Naive thymus-derived CD4-positive, alpha-beta T cell (primary cell): ENCODE data around the gene FHL1. TPM values are rescaled to one million over a fixed set of nuclear protein-coding genes. Genes with fewer than 3 reads are reported as not detected.
A peak's percentile ranks its signal among the peaks of the same experiment; 100 is the strongest.
"Not testable (repeated sequence)": the region's sequence is repeated elsewhere in the genome, so short reads cannot be mapped to it uniquely, and the experiment has no call there.

Experiments used
- ATAC-seq: fragments of 150-1000 bp; cut with Tn5 transposase; 2 replicates; pipeline ENCODE4 v1.10.0; 2021; ENCODE audit warnings: mild to moderate bottlenecking, moderate library complexity
- CTCF ChIA-PET: fragments of 350-600 bp; sonication (Branson Sonifier 250); formaldehyde crosslinking; loops from one replicate; lab custom pipeline; 2021; ENCODE audit warnings: antibody characterized with exemption; lab: Charles Lee
- POLR2A ChIA-PET: fragments of 350-600 bp; sonication (Branson Sonifier 250); formaldehyde crosslinking; loops from one replicate; lab custom pipeline; 2021; ENCODE audit warnings: antibody characterized with exemption, inconsistent platforms; lab: Charles Lee
- DNase-seq, 9 donors: peaks; one replicate each; pipeline versions ENCODE4 v3.0.0 to v3.0.0-alpha.2; 2020 to 2022; ENCODE audit warnings: mixed read lengths in 1 of 9
- H3K27ac ChIP-seq: one replicate; pipeline ENCODE4 v1.7.0; 2013; ENCODE audit warnings: mild to moderate bottlenecking, low read depth, low read length, moderate library complexity
- H3K27me3 ChIP-seq, 2 donors: one replicate each; pipeline ENCODE4 v1.7.0; 2013; ENCODE audit warnings: low read length in 2 of 2, mild to moderate bottlenecking in 2 of 2, moderate library complexity in 2 of 2; ENCODE audit not compliant: control insufficient read depth in 2 of 2, insufficient read depth in 2 of 2
- H3K36me3 ChIP-seq, 3 experiments: 1 replicate in 2 of 3; 2 replicates in 1 of 3; pipeline ENCODE4 v1.7.0; 2013; ENCODE audit warnings: low read length in 3 of 3, mild to moderate bottlenecking in 3 of 3, moderate library complexity in 1 of 3; ENCODE audit not compliant: insufficient read depth in 3 of 3, control insufficient read depth in 2 of 3
- H3K4me1 ChIP-seq, 2 donors: one replicate each; pipeline ENCODE4 v1.7.0; 2013; ENCODE audit warnings: low read length in 2 of 2, mild to moderate bottlenecking in 2 of 2, moderate library complexity in 1 of 2; ENCODE audit not compliant: control insufficient read depth in 2 of 2, insufficient read depth in 2 of 2
- H3K4me3 ChIP-seq: 2 replicates; pipeline ENCODE4 v1.7.0; 2013; ENCODE audit warnings: mild to moderate bottlenecking, low read length
- H3K9me3 ChIP-seq, 3 experiments: 1 replicate in 2 of 3; 2 replicates in 1 of 3; pipeline ENCODE4 v1.7.0; 2013; ENCODE audit warnings: low read length in 3 of 3; ENCODE audit not compliant: control insufficient read depth in 2 of 3
- H3K27ac Mint-ChIP-seq, 9 donors: one replicate each; pipeline ENCODE4 v1.8.0; 2020 to 2022; ENCODE audit warnings: mixed read lengths in 9 of 9, mild to moderate bottlenecking in 8 of 9, moderate library complexity in 5 of 9, inconsistent platforms in 2 of 9
- H3K27me3 Mint-ChIP-seq, 5 donors: one replicate each; pipeline ENCODE4 v1.8.0; 2021 to 2022; ENCODE audit warnings: mixed read lengths in 5 of 5, mild to moderate bottlenecking in 1 of 5
- H3K36me3 Mint-ChIP-seq, 5 donors: one replicate each; pipeline ENCODE4 v1.8.0; 2020 to 2022; ENCODE audit warnings: mixed read lengths in 5 of 5, mild to moderate bottlenecking in 3 of 5, inconsistent platforms in 1 of 5
- H3K4me1 Mint-ChIP-seq, 7 donors: one replicate each; pipeline ENCODE4 v1.8.0; 2020 to 2022; ENCODE audit warnings: mixed read lengths in 7 of 7, mild to moderate bottlenecking in 3 of 7, inconsistent platforms in 1 of 7
- H3K4me3 Mint-ChIP-seq, 10 donors: one replicate each; pipeline ENCODE4 v1.8.0; 2020 to 2022; ENCODE audit warnings: mild to moderate bottlenecking in 10 of 10, mixed read lengths in 10 of 10, moderate library complexity in 6 of 10, inconsistent platforms in 2 of 10
- H3K9me3 Mint-ChIP-seq, 11 donors: one replicate each; pipeline ENCODE4 v1.8.0; 2020 to 2022; ENCODE audit warnings: mixed read lengths in 11 of 11, mild to moderate bottlenecking in 4 of 11, inconsistent platforms in 1 of 11, moderate library complexity in 1 of 11
- intact Hi-C, 2 donors: fragments of 100-400 bp; cut with micrococcal nuclease; formaldehyde crosslinking; loops; one replicate each; pipeline ENCODE4 v1.15.1; 2023
- polyA plus RNA-seq, 2 donors: library from polyadenylated mRNA; unstranded; fragments of 300-500 nt; fragmentation: Illumina TruSeq; gene quantifications; one replicate each; pipeline ENCODE4 v1.2.3, GENCODE V29; 2021
- total RNA-seq, 6 experiments: library from RNA in 5 of 6; stranded (reverse) in 5 of 6; gene quantifications; 1 replicate in 5 of 6; 2 replicates in 1 of 6; pipeline ENCODE4 v1.2.3 and lab custom pipeline; 2021 to 2026

FHL1 gene
- total and polyA plus RNA-seq, 7 experiments from 2014 or later, result 14.9 to 40.0 (median 25.3) TPM

GRCh38 chrX:136237074-136237473 is 89.7 kb downstream of the FHL1 start:
- CTCF ChIA-PET, result no interaction called here
- no peaks in the 10 kb centered on the region for H3K9me3 ChIP-seq
- Mint-ChIP-seq H3K4me1 (peaks cover 0 to 3% (median 0%) of the 10 kb centered on the region in 7 donors), H3K36me3 (peaks cover 0 to 27% (median 11%) of the 10 kb centered on the region in 5 donors), H3K9me3 (no peaks in the 10 kb centered on the region), H3K27me3 (no peaks in the 10 kb centered on the region), H3K4me3 (no peak overlapping the region), H3K27ac (no peak overlapping the region)
- DNase-seq (no peak), ATAC-seq (no peak)
- peaks cover 0 to 4% (median 0%) of the 10 kb centered on the region in 3 experiments for H3K36me3 ChIP-seq
- intact Hi-C loops, result no loop called here
- no peak overlapping the region for H3K27ac ChIP-seq
- H3K4me1 ChIP-seq, result no peaks in the 10 kb centered on the region
- no peaks in the 10 kb centered on the region for H3K27me3 ChIP-seq
- H3K4me3 ChIP-seq, result no peak overlapping the region
- POLR2A ChIA-PET, result no interaction called here

- H3K9me3 Mint-ChIP-seq, H3K4me3 Mint-ChIP-seq, H3K4me1 Mint-ChIP-seq, H3K4me3 ChIP-seq, H3K27me3 ChIP-seq, ATAC-seq, H3K36me3 ChIP-seq, DNase-seq, H3K27ac Mint-ChIP-seq, H3K27me3 Mint-ChIP-seq, H3K9me3 ChIP-seq, CTCF ChIA-PET, H3K27ac ChIP-seq, H3K4me1 ChIP-seq, intact Hi-C loops: not testable (repeated sequence)
- POLR2A ChIA-PET, result interaction anchor here (0.7 kb wide), 1 partner anchor 260 kb away, joined by 5 read pairs; no protein-coding TSS in a partner anchor
- peaks cover 3 to 34% (median 14%) of the 10 kb centered on the region in 5 donors for H3K36me3 Mint-ChIP-seq
These were observed 90.5 kb downstream of the FHL1 start for GRCh38 chrX:136237849-136238248.

GRCh38 chrX:136246201-136246600 is 98.9 kb downstream of the FHL1 start:
- no peak overlapping the region for H3K27ac Mint-ChIP-seq
- Histone ChIP-seq H3K27me3 (no peaks in the 10 kb centered on the region), H3K27ac (no peak overlapping the region), H3K4me1 (no peaks in the 10 kb centered on the region), H3K36me3 (peaks cover 0 to 7% (median 4%) of the 10 kb centered on the region in 3 experiments), H3K4me3 (no peak overlapping the region), H3K9me3 (no peaks in the 10 kb centered on the region)
- peaks cover 0 to 11% (median 4%) of the 10 kb centered on the region in 7 donors for H3K4me1 Mint-ChIP-seq
- POLR2A ChIA-PET, result no interaction called here
- ATAC-seq, result no peak
- no peak for DNase-seq
- no peaks in the 10 kb centered on the region for H3K27me3 Mint-ChIP-seq
- H3K36me3 Mint-ChIP-seq, result peaks cover 6 to 19% (median 11%) of the 10 kb centered on the region in 5 donors
- CTCF ChIA-PET, result interaction anchor here (0.6 kb wide), 2 partner anchors 212 to 771 kb away, joined by 4 to 5 read pairs; no protein-coding TSS in a partner anchor
- no peaks in the 10 kb centered on the region for H3K9me3 Mint-ChIP-seq
- intact Hi-C loops, result no loop called here
- no peak overlapping the region for H3K4me3 Mint-ChIP-seq

GRCh38 chrX:136250191-136251040 is 103.1 kb downstream of the FHL1 start:
- Histone ChIP-seq H3K4me3 (peak overlapping the region; percentile 58), H3K27ac (peak overlapping the region; percentile 67), H3K4me1 (no peaks in the 10 kb centered on the region), H3K9me3 (no peaks in the 10 kb centered on the region), H3K27me3 (no peaks in the 10 kb centered on the region), H3K36me3 (no peaks in the 10 kb centered on the region)
- Mint-ChIP-seq H3K9me3 (peaks cover 0 to 2% (median 0%) of the 10 kb centered on the region in 11 donors), H3K4me1 (peaks cover 0 to 15% (median 8%) of the 10 kb centered on the region in 7 donors), H3K27ac (peak overlapping the region in 7 of 9 donors; percentile 25 to 89 (median 74)), H3K27me3 (no peaks in the 10 kb centered on the region), H3K4me3 (peak overlapping the region; percentile 73 to 89 (median 84)), H3K36me3 (peaks cover 0 to 2% (median 0%) of the 10 kb centered on the region in 5 donors)
- intact Hi-C loops, result loop anchor here (1.0 to 5.0 kb wide), 9 partner anchors 18 to 730 kb away; partner anchors contain the start of genes HTATSF1 (in 1 of the 2), INTS6L (in 1 of the 2) and MMGT1 (in 1 of the 2)
- peak in 8 of 9 donors; percentile 2 to 67 (median 9) for DNase-seq
- ChIA-PET POLR2A (no interaction called here), CTCF (no interaction called here)
- peak; percentile 24 for ATAC-seq

GRCh38 chrX:136251041-136251991 is 104.0 kb downstream of the FHL1 start, which contains the start of gene MAP7D3:
Gene MAP7D3 (minus strand): TSS chrX:136251400. CDS start chrX:136251358, 42 bp downstream.
- H3K27me3 Mint-ChIP-seq, result no peaks in the 10 kb centered on the region
- no peaks in the 10 kb centered on the region for H3K36me3 ChIP-seq
- ATAC-seq, result peak; percentile 96
- H3K27ac ChIP-seq, result peak within 1 kb of the TSS; percentile 67
- peaks cover 0 to 2% (median 0%) of the 10 kb centered on the region in 11 donors for H3K9me3 Mint-ChIP-seq
- H3K4me3 Mint-ChIP-seq, result peak within 1 kb of the TSS; percentile 84 to 98 (median 91)
- H3K36me3 Mint-ChIP-seq, result peaks cover 0 to 2% (median 0%) of the 10 kb centered on the region in 5 donors
- ChIA-PET CTCF (no interaction called here), POLR2A (no interaction called here)
- peak within 1 kb of the TSS; percentile 82 to 97 (median 89) for H3K27ac Mint-ChIP-seq
- H3K27me3 ChIP-seq, result no peaks in the 10 kb centered on the region
- H3K4me1 ChIP-seq, result no peaks in the 10 kb centered on the region
- no peaks in the 10 kb centered on the region for H3K9me3 ChIP-seq
- peak within 1 kb of the TSS; percentile 58 for H3K4me3 ChIP-seq
- DNase-seq, result peak; percentile 54 to 74 (median 66)
- intact Hi-C loops, result loop anchor here (1.0 to 5.0 kb wide), 9 partner anchors 17 to 731 kb away; partner anchors contain the start of genes HTATSF1 (in 1 of the 2), INTS6L (in 1 of the 2) and MMGT1 (in 1 of the 2)
- peaks cover 0 to 15% (median 8%) of the 10 kb centered on the region in 7 donors for H3K4me1 Mint-ChIP-seq

- Histone ChIP-seq H3K36me3 (no peaks in the 10 kb centered on the region), H3K27ac (no peak overlapping the region), H3K4me3 (no peak overlapping the region), H3K9me3 (no peaks in the 10 kb centered on the region), H3K4me1 (no peaks in the 10 kb centered on the region), H3K27me3 (no peaks in the 10 kb centered on the region)
- Mint-ChIP-seq H3K4me3 (no peak overlapping the region), H3K27me3 (no peaks in the 10 kb centered on the region), H3K9me3 (peaks cover 0 to 2% (median 0%) of the 10 kb centered on the region in 11 donors), H3K27ac (no peak overlapping the region), H3K36me3 (no peaks in the 10 kb centered on the region), H3K4me1 (peaks cover 0 to 21% (median 15%) of the 10 kb centered on the region in 7 donors)
- DNase-seq (no peak), ATAC-seq (no peak)
- ChIA-PET CTCF (interaction anchor here (0.6 kb wide), 1 partner anchor 82 kb away, joined by 4 read pairs; no protein-coding TSS in a partner anchor), POLR2A (no interaction called here)
- intact Hi-C loops, result no loop called here
These were observed 108.2 kb downstream of the FHL1 start for GRCh38 chrX:136255541-136255940.
